NCI-H1417 treated with DMSO at 0.1 percent for 48 hours (cell line): Measurements from ENCODE around the gene KIRREL3.
A peak's percentile ranks its signal among the peaks of the same experiment; 100 is the strongest.

Source experiments
- DNase-seq: peaks from one replicate; lab custom pipeline; 2025; lab: John Stamatoyannopoulos, UW

Gene KIRREL3

DNA sequence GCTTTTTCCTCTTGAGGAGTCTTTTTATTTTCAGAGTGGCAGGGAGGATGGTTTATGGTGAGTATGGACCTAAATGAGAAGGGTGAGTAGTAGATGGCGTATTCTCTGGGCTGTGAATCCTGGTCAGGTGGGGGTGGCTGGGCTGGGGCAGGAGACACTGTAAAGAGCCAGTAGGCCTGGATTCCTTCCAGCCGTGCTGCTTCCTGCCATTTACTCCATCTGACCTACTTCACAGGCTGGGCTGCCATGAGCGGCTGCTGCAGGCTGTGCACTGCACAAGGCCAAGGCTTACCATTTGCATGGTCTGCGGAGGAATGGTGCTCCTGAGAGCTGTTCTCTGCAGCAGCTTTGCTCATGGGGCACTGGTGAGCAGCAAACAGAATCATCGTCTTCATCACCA, 297.6 kb downstream of the KIRREL3 start:
- no peak for DNase-seq

DNA sequence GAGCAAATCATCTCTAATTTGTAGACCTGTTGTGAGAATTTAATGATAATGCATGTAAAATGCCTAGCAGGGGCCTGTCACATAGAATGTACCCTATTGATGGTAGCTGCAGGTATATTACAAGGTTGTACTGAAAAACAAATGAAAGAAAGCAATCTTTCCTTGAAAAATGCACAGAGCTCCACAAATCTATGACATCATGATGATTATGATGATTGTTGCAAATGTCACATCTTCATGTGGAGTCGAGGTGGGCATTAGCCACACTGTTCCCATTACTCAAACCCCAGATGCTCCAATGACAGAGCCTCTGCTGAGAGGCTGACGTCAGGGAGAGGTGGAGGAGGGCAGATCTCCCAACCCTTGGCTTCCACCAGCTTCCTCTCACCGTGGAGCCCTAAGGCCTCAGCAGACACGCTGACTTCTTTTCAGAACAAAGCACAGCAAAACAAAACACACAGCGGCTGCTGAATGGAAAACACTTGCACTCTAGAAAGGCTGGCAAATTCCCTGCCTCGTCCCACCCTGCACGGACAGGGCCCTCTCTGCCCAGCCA, 298.3 kb downstream of the KIRREL3 start:
- no peak for DNase-seq

- no peak for DNase-seq
Observed at GRCh38 chr11:126701520-126701897, 299.1 kb downstream of the KIRREL3 start.

DNA sequence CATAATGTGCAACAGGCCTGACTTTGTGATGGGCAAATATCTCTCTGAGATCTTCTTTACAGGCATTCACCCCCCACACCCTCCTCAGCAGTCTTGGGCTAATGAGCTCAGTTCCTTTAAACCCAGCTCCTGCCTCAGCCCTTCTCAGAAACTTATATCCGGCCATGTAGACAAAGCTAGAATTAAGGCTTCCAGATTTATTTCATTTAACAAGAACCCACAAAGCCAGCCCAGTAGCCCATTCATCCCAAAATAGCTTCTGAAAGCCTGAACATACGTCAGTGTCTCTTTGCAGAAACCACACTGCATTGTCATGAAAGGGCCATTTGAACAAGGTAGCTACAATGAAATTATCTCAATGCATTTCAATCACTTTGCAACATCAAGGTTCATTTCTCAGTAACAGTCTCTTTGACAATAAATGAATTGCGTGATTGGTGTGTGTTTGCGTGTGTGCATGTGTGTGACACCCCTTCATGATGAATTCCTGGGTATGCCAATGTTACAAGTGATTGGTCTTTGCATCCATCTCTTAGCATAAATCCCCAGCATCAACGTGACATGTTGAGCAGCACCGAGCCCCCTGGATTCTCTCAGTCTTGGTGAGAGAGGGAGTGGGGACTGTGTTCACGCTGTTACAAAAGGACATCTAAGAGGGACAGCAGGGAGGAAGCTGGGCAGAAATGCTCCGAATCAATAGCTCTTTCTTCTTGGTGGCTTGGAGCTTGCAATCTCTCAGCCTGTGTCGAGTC, 299.6 kb downstream of the KIRREL3 start:
- DNase-seq, result no peak

GRCh38 chr11:126698576-126698975, 302.0 kb downstream of the KIRREL3 start:
- no peak for DNase-seq

DNA sequence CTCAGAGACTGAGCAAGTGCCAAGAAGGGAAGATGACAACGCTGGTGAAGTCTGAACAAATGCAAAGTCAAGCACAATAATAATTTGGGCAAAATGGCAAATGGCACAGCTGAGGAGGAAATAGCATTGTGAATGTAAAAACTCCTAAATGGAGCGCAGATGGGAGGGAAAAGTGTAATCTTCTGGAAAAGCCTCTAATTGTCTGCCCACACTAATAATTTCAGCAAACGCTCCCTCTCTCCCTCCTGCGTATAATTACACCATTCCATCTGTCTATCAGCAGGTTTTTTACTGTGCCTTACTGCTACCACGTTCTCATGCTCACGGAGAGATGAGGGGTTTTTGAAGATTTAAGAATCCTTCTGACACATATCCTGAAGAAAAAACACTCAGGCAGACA, 302.6 kb downstream of the KIRREL3 start:
- DNase-seq, result no peak

- DNase-seq, result no peak
Observed at GRCh38 chr11:126696982-126697381, 303.6 kb downstream of the KIRREL3 start.

DNA sequence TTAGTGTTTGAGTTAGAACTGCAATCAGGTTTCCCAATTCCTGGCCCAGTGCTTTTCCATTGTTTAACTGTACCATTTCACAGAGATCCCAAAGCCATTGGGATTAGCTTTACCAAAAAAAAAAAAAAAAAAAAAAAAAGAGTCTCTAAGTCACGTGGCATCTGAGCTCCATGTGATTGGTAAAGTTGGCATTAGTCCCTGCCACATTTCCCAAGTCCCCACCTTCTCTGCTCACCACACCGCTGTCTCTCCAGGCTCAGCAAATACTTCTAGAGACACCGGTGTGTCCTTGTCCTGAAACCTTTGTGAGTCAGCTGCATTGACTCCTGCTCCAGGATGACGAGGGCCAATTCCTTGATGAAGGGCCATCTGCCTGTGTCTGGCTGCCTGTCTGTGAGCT, 305.3 kb downstream of the KIRREL3 start:
- no peak for DNase-seq

- no peak for DNase-seq
Observed at GRCh38 chr11:126694065-126694625, 306.4 kb downstream of the KIRREL3 start.

DNA sequence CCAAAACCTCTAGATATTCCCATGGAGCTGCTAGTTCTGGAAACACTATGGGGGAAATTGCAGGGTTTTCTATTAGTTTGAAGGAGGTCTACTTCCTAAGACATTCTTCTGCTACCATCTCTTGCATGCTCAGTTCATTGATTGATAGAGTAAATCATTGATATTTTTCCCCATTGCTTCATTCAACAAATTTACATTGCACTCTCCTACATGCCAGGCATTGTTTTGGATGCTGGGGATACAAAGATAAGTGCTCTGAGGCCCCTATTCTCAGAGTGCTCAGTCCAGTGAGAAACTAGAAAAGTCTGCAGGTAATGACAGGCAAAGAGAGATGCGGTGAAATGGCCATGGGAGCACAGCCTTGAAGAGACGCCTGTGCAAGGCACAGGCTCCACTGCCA, 313.1 kb downstream of the KIRREL3 start:
- no peak for DNase-seq

DNA sequence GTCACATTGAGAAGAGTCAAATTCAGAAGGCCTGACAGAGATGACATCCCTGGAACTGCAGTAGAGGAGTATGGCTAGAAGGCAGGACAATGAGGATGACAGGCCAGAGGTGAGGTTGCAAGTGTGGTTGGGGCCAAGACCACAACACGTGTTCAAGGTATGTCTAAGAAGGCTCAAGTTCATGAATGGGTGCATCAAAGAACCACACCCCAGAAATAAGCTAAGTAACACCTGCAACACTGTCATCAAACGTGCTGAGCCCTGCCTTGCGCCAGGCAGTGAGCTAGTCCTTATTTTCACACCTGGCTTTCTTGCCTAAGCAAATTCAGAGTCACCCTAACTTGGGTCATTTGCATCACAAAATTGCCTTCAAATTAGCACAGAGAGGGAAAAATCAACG, 313.6 kb downstream of the KIRREL3 start:
- no peak for DNase-seq

DNA sequence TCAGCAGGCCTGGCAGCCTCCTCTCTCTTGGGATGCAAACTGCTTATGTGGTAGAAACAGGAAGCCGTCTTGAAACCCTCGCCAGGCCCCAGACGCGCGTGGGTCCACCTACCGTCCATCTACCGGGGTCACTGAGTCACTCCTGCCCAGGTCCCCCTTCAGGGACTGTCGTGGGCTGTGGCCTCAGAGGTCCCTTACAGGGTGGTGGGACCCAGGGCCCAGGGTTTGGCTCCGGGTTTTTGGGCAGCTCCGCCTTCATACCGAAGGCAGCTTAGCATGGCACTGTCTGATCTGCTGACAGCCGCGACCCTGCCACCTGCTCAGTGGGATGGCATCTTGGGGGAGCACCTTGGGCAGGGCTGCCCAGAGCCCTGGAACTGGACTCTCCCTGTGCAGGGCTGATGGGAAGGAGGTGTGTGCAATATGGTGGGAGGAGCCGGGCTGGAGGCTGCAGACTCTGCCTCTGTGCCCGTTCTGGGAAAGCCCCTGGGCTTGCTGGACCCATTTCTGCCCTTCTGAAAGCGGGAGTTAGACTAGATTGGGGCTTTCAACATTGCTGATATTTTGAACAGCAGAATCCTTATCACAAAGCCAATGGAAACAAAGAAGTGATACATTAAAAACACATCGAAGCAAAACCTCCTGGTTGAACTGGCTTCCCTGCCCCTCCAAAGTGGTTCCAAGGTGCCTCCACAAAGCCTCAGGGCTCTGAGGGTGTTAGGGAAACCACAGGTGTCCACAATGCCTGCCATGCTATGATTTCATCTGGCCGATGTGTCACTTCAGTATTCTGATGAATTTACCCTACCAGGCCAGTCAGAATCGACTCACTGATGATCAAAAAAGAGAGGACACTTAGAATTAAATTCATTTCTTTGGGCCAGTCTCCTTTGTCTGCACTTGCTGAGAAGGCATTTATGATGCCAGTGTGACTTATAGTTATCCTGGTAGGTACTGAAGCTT, 316.5 kb downstream of the KIRREL3 start:
- no peak for DNase-seq

DNA sequence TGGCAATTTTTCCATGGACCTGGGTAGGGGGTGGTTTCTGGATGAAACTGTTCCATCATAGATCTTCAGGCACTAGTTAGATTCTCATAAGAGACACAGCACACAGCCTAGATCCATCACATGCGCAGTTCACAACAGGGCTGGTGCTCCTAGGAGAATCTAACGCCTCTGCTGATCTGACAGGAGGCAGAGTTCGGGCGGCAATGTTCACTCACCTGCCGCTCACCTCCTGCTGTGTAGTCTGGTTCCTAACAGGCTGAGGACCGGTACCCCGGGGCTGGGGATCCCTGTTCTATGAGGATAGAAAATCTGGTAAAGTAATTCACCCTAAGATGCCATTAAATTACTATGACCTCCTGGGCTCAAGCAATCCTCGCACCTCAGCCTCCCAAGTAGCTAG, 318.0 kb downstream of the KIRREL3 start:
- DNase-seq, result no peak

DNA sequence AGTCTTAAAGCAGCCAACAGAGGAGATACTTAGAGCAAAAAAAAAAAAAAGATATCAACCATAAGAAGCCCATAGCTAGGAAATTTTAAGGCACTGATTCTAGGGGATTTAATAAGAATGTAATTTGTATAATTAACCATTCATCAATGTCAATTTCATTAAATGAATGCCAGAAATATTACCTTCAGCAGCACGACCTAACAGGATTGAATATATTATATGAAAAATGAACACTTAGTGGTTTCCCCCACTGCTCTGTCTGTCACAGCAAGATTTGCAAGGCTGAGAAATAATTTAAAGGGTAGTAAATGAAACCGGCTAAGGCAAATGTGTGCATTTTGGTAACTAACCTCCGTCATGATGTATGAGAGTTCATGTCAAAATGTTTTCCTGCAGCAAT, 319.9 kb downstream of the KIRREL3 start:
- DNase-seq, result no peak

DNA sequence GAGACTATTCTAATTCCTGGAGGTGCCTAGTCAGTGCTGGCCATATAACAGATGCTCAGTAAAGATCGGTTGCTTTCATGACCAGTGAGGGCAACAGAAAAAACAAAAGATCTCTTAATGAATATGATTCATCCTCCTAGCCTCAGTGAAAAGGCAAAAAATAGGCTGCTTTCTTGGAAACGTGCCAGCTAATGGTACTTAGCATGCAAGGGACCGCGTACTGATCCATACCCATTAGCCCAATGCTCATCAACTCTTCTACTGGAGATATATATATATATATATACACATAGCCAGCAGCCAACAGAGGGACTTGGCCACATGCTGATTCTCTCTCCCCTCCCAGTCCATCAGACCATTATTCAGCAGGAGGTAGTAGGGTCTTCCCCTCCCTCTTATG, 320.4 kb downstream of the KIRREL3 start:
- DNase-seq, result peak; percentile 12

DNA sequence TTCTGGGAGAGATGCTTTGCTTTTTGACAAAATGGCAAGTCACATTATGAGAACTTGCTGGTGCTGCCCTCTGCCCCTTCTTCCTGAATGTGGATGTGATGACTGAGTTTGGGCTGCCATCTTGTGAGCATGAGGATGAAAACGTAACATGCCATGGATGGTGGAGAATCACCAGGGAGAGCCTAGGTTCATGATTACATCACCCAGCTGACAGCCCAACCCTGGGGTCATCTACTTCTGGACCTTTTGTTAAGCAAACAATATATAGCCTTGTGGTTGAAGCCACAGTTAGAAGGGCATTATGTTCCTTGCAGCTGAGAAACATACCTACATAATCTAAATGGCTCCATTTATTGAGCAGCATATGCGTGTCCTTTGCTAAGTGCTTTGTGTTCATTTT, 321.5 kb downstream of the KIRREL3 start:
- no peak for DNase-seq

DNA sequence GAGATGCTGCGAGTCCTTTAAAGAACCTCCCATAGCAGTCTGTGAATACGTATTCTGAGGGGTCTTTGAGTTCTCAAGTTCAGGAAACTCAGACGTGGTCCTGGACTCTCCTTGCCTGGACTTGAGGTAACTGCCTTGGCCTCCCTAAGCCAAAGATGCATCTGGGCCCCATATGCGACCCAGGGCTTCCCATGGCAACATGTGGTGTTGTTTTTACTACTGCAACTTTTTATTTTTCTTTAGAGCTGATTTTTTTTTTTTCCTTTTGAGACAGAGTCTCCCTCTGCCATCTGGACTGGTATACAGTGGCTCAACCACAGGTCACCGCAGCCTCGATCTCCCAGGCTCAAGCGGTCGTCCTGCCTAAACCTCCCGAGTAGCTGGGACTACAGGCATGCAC, 324.0 kb downstream of the KIRREL3 start:
- DNase-seq, result no peak

GRCh38 chr11:126673319-126673718, 327.3 kb downstream of the KIRREL3 start:
- DNase-seq, result no peak

- no peak for DNase-seq
Observed at GRCh38 chr11:126669416-126669815, 331.2 kb downstream of the KIRREL3 start.

GRCh38 chr11:126664643-126665042, 335.9 kb downstream of the KIRREL3 start:
- no peak for DNase-seq

DNA sequence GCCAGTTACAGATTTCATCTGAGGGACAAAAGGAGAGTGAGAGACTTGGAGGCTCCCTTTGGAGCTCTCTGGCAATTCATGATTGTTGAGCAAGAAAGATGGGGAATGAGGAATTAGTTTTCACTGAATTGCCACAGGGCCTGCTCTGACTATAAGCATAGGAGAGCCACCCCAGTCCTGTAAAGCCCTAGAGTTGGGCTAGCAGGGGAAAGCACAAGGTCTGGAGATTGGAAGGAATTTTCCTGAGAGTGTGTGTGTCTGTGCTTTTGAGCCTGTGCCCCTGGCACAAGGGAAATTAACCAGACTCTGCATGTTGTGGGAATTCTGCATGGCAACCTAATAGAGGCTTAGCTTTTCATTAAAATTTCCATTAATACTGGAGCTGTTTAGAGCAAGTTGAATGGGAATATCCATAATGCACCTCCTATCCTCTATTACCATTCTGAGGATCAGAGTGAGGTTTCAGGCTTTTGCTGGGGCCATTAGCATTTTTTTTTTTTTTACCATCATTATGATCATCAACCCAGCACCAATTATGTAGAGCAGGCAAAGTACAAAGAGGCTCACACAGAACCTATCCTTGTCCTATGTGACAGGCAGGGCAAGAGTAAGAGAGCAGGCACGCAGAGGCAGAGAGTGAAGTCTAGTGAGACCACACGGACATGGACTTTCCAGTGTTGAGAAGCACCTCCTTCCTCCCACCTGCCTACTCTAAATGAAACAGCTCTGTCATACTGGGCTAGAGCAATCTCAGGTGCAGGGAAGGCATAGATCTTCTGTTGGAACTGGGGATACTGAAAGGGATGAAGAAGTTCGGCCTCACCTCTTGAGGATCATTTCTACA, 336.6 kb downstream of the KIRREL3 start:
- no peak for DNase-seq
